HepG2 (cell line): ENCODE results near the gene DLG2. TPM values are rescaled to one million over a fixed set of nuclear protein-coding genes. Genes with fewer than 3 reads are reported as not detected.
"Not testable (repeated sequence)": the region's sequence is repeated elsewhere in the genome, so short reads cannot be mapped to it uniquely, and the experiment has no call there.

ENCODE experiments used
- ATAC-seq: fragments of 200-7000 bp; cut with Tn5 transposase; 3 replicates; pipeline ENCODE4 v1.9.1; 2020; ENCODE audit warnings: mild to moderate bottlenecking, moderate library complexity
- BruUV-seq: library from RNA; stranded (reverse); fragments of 400-500 nt; replicated peaks from 2 replicates; lab custom pipeline; 2021; lab: Mats Ljungman, UMichigan
- CTCF ChIA-PET: fragments of 300-600 bp; formaldehyde crosslinking; extraction: SDS; loops from one replicate; lab custom pipeline; 2021; ENCODE audit warnings: low total read pairs, inconsistent platforms, low intra/inter-chr PET ratio; lab: Yijun Ruan, JAX
- POLR2A ChIA-PET: fragments of 350-600 bp; sonication (Branson Sonifier 250); formaldehyde crosslinking; loops from one replicate; lab custom pipeline; 2020; ENCODE audit warnings: antibody characterized with exemption, inconsistent platforms; lab: Yijun Ruan, JAX
- DNase-seq: peaks from one replicate; pipeline ENCODE4 v3.0.0-alpha.2; 2015; ENCODE audit warnings: low spot score
- FAIRE-seq: peaks from 3 replicates; lab custom pipeline; 2011; peaks lifted over from hg19 to GRCh38; lab: Jason Lieb, UNC
- H2AFZ ChIP-seq: one replicate; pipeline ENCODE4 v1.6.1; 2011; ENCODE audit warnings: low read length, inconsistent platforms
- H3K27ac ChIP-seq: fragments of 300-600 bp; 3 replicates; pipeline ENCODE4 v1.8.0; 2011; ENCODE audit warnings: mixed run types, mild to moderate bottlenecking, mixed read lengths, low read length, inconsistent platforms; ENCODE audit not compliant: insufficient read depth; ENCODE audit errors: extremely low read length
- H3K27me3 ChIP-seq, 2 experiments: fragments of 200-600 bp in 1 of 2; 2 replicates in 1 of 2; 3 replicates in 1 of 2; pipeline versions ENCODE4 v1.6.0 to v1.8.0; 2011; ENCODE audit warnings: low read length in 2 of 2, mild to moderate bottlenecking in 2 of 2, moderate library complexity in 2 of 2, inconsistent platforms in 1 of 2; ENCODE audit not compliant: insufficient read depth in 2 of 2, control insufficient read depth in 1 of 2
- H3K36me3 ChIP-seq, 2 experiments: fragments of 200-600 bp in 1 of 2; replicated peaks in 1 of 2; 2 replicates in 1 of 2; 3 replicates in 1 of 2; pipeline versions ENCODE4 v1.5.1 to v1.8.0; 2011; ENCODE audit warnings: low read length in 2 of 2, inconsistent platforms in 1 of 2; ENCODE audit not compliant: insufficient read depth in 2 of 2, control insufficient read depth in 1 of 2
- H3K4me1 ChIP-seq: 2 replicates; pipeline ENCODE4 v1.5.1; 2012; ENCODE audit warnings: low read length, inconsistent platforms; ENCODE audit not compliant: insufficient read depth
- H3K4me2 ChIP-seq: 2 replicates; pipeline ENCODE4 v1.6.0; 2011; ENCODE audit warnings: low read depth, low read length, inconsistent platforms
- H3K4me3 ChIP-seq, 3 experiments: fragments of 200-600 bp in 1 of 3; sonication (generic), shearing (Covaris generic) in 1 of 3; replicated peaks in 1 of 3; 2 replicates each; pipeline ENCODE4 v1.5.1; 2011 to 2016; ENCODE audit warnings: low read length in 3 of 3, inconsistent platforms in 2 of 3, low read depth in 2 of 3, mild to moderate bottlenecking in 2 of 3, control low read depth in 1 of 3, mixed read lengths in 1 of 3; ENCODE audit not compliant: insufficient read depth in 1 of 3
- H3K79me2 ChIP-seq: one replicate; pipeline ENCODE4 v1.6.1; 2011; ENCODE audit warnings: low read length, inconsistent platforms; ENCODE audit not compliant: insufficient read depth
- H3K9ac ChIP-seq: 2 replicates; pipeline ENCODE4 v1.6.0; 2011; ENCODE audit warnings: mild to moderate bottlenecking, low read depth, low read length, inconsistent platforms; ENCODE audit not compliant: insufficient read depth
- H3K9me3 ChIP-seq: 2 replicates; pipeline ENCODE4 v1.5.1; 2012; ENCODE audit warnings: mild to moderate bottlenecking, low read length
- H4K20me1 ChIP-seq: 2 replicates; pipeline ENCODE4 v1.6.0; 2011; ENCODE audit warnings: inconsistent platforms, mild to moderate bottlenecking, low read length, moderate library complexity; ENCODE audit not compliant: insufficient read depth
- ASH2L ChIP-seq: fragments of 300-600, 200-600 bp; sonication (generic); IDR thresholded peaks from 2 replicates; pipeline ENCODE4 v1.7.0; 2017; ENCODE audit warnings: low read depth, mild to moderate bottlenecking, moderate library complexity, mixed read lengths, low read length; ENCODE audit not compliant: insufficient read length
- ATF7-NPFF ChIP-seq: sonication (generic); formaldehyde crosslinking; IDR thresholded peaks from 2 replicates; pipeline ENCODE4 v1.8.1; 2023; ENCODE audit warnings: mild to moderate bottlenecking, low read depth, missing genetic modification reagents, moderate library complexity
- KAT8 ChIP-seq: IDR thresholded peaks from 2 replicates; pipeline ENCODE4 v1.6.1; 2016; ENCODE audit warnings: missing genetic modification reagents, missing compliant biosample characterization
- MEIS1 ChIP-seq: sonication (generic); formaldehyde crosslinking; IDR thresholded peaks from 2 replicates; pipeline ENCODE4 v1.9.0; 2021; ENCODE audit warnings: mild to moderate bottlenecking, missing genetic modification reagents, moderate library complexity, borderline replicate concordance
- RBFOX2 ChIP-seq: fragments of 200-400 bp; formaldehyde crosslinking; IDR thresholded peaks from 2 replicates; pipeline ENCODE4 v1.6.1; 2017; ENCODE audit warnings: low read depth, mild to moderate bottlenecking, low read length
- ZBTB1 ChIP-seq: sonication (generic); formaldehyde crosslinking; IDR thresholded peaks from 2 replicates; pipeline ENCODE4 v1.4.0; 2020; ENCODE audit warnings: missing genetic modification reagents, borderline replicate concordance
- ZC3H4 ChIP-seq: sonication (generic); formaldehyde crosslinking; IDR thresholded peaks from 2 replicates; pipeline ENCODE4 v1.4.0; 2020; ENCODE audit warnings: missing genetic modification reagents, borderline replicate concordance
- ZEB1 ChIP-seq: IDR thresholded peaks from 2 replicates; pipeline ENCODE4 v1.6.1; 2012; ENCODE audit warnings: mild to moderate bottlenecking, low read depth, inconsistent platforms; ENCODE audit not compliant: insufficient replicate concordance
- ZNF788 ChIP-seq: sonication (generic); formaldehyde crosslinking; IDR thresholded peaks from 2 replicates; pipeline ENCODE4 v1.5.0; 2020; ENCODE audit warnings: mild to moderate bottlenecking, missing genetic modification reagents, borderline replicate concordance
- WGBS: methylation state at CpG from one replicate; pipeline ENCODE4 v1.1.6; 2017; ENCODE audit warnings: low lambda C conversion rate; 5-methylcytosine and 5-hydroxymethylcytosine counted together
- in situ Hi-C: cut with HindIII; loops from 2 replicates; pipeline ENCODE4 v1.10.0; 2017; ENCODE audit warnings: low pct_unique_long_range_greater_than_20kb; ENCODE audit not compliant: extremely low pct_ligation_motif_present
- intact Hi-C: fragments of 100-400 bp; cut with micrococcal nuclease; formaldehyde crosslinking; loops from one replicate; pipeline ENCODE4 v1.10.0; 2022; ENCODE audit not compliant: unreplicated experiment
- polyA plus RNA-seq, 8 experiments: library from polyadenylated mRNA; depleted of rRNA in 3 of 8; stranded (reverse) in 7 of 8; unstranded in 1 of 8; fragments of >200 nt; fragmentation: Illumina TruSeq in 4 of 8; extraction: Trizol in 4 of 8; gene quantifications; 2 replicates each; pipeline versions ENCODE4 v1.2.1 to v1.2.3, GENCODE V29; 2011 to 2016; ENCODE audit warnings: low read depth in 4 of 8, missing spikeins in 1 of 8, mixed read lengths in 1 of 8; ENCODE audit not compliant: insufficient read depth in 1 of 8
- total RNA-seq, 5 experiments: library from RNA; depleted of rRNA; stranded (reverse); fragments of >200 nt; fragmentation: Illumina TruSeq; extraction: Trizol; gene quantifications; 2 replicates each; pipeline ENCODE4 v1.2.3, GENCODE V29; 2016; ENCODE audit warnings: low read depth in 1 of 5
- TF ChIP-seq, protein P1 (sequence below), 2 experiments: sonication (generic) in 1 of 2; formaldehyde crosslinking in 1 of 2; IDR thresholded peaks; 2 replicates each; pipeline versions ENCODE4 v1.5.1 to v1.6.1; 2011 to 2020; ENCODE audit warnings: borderline replicate concordance in 1 of 2, low read depth in 1 of 2, low read length in 1 of 2, mild to moderate bottlenecking in 1 of 2, missing genetic modification reagents in 1 of 2, moderate library complexity in 1 of 2

DLG2 gene
- total and polyA plus RNA-seq, 2 of the 13 experiments (the other 11 are each of a cell fraction or from before 2014, with no cell fraction given): 0.46 to 1.0 TPM

DNA sequence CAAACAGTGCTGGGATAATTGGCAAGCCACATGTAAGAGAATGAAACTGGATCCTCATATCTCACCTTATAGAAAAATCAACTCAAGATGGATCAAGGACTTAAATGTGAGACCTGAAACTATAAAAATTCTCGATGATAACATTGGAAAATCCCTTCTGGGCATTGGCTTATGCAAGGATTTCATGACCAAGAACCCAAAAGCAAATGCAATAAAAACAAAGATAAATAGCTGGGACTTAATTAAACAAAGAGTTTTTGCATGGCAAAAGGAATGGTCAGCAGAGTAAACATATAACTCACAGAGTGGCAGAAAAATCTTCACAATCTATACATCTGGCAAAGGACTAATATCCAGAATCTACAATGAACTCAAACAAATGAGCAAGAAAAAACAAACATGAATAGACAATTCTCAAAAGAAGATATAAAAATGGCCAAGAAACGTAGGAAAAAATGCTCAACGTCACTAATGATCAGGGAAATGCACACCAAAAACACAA is 639.4 kb downstream of the DLG2 start:
- H3K9ac ChIP-seq, FAIRE-seq, H3K36me3 ChIP-seq, H3K27me3 ChIP-seq, CTCF ChIA-PET, H3K4me1 ChIP-seq, intact Hi-C loops, ATAC-seq, H3K9me3 ChIP-seq, DNase-seq, H2AFZ ChIP-seq, H3K4me2 ChIP-seq, H3K27ac ChIP-seq, H3K4me3 ChIP-seq, in situ Hi-C loops, H3K79me2 ChIP-seq, H4K20me1 ChIP-seq, POLR2A ChIA-PET, BruUV-seq: not testable (repeated sequence)
- 7% methylated on average over 3 of the region's 3 CpGs for WGBS

DNA sequence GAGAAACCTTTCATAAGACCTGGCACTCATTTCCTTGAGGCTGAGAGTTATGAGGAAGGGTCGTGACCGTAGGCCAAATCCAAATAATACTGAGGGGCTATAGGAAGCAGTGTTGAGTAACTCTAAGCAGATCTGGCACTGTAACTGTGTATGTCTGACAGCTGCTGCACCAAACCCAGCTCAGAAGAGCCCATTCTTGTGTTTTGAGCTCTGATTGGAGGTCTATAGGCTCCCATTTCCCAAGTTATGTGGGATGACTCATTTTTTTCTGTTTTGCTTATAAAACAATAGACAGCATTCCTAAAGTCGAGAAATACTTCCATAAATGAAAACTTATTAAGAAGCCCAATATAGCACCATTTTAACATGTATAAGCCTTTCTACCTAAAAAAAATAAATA is 645.8 kb downstream of the DLG2 start:
- CTCF ChIA-PET: no interaction called here
- BruUV-seq: no TSS peak
- Histone ChIP-seq H2AFZ (no peak overlapping the region), H3K79me2 (no peaks in the 10 kb centered on the region), H3K4me3 (no peak overlapping the region), H3K9ac (no peak overlapping the region), H4K20me1 (no peaks in the 10 kb centered on the region), H3K27ac (no peak overlapping the region), H3K27me3 (no peaks in the 10 kb centered on the region), H3K4me2 (no peak overlapping the region), H3K4me1 (no peaks in the 10 kb centered on the region), H3K9me3 (no peaks in the 10 kb centered on the region), H3K36me3 (no peaks in the 10 kb centered on the region)
- 5% methylated on average over 3 of the region's 3 CpGs for WGBS
- POLR2A ChIA-PET: no interaction called here
- TF ChIP-seq KAT8 (no peak), ATF7-NPFF (CRISPR knock-in tag) (no peak), ZC3H4 (CRISPR knock-in tag) (no peak), ASH2L (no peak), ZBTB1 (CRISPR knock-in tag) (no peak), RBFOX2 (no peak), MEIS1 (CRISPR knock-in tag) (no peak), ZEB1 (no peak), ZNF788 (CRISPR knock-in tag) (no peak)
- TF ChIP-seq, protein P1, sequence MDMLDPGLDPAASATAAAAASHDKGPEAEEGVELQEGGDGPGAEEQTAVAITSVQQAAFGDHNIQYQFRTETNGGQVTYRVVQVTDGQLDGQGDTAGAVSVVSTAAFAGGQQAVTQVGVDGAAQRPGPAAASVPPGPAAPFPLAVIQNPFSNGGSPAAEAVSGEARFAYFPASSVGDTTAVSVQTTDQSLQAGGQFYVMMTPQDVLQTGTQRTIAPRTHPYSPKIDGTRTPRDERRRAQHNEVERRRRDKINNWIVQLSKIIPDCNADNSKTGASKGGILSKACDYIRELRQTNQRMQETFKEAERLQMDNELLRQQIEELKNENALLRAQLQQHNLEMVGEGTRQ (IDR thresholded peaks at IDR 0.05; ENCODE audit: low read depth, low read length): no peak
- TF ChIP-seq, protein P1 (CRISPR knock-in tag; IDR thresholded peaks at IDR 0.05; ENCODE audit: borderline replicate concordance): no peak
- no peak for DNase-seq
- no peak for FAIRE-seq
- ATAC-seq: no peak
- in situ Hi-C loops: no loop called here
- intact Hi-C loops: no loop called here
